ENCODE data around the gene PEX10.

PEX10 gene

DNA sequence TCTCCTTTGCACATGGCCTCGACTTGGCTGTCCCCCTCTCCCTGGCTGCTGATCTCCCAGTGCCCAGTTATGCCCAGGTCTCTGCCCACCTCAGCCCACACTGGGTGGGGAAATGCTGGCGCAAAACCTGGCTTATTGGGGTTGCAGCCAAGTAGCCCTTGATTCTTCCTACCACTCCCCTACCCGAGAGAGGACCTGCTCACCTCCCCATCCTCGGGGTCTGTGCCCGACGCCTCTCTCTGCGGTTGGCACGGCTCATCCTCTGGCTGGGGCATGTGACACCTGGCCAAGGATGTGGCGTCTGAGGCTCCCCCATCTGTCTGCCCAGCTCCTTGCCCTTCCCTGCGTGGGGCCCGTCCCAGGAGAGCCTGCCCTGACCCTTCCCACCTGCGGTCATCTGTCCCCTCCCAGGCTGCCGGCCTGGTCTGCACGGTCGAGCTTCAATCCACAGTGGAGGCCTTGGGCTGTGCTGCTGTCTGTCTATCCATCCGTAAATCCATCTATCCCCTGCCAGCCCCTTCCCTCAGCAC, 6.5 kb upstream of the PEX10 start:
- DNase-seq = no peak

DNA sequence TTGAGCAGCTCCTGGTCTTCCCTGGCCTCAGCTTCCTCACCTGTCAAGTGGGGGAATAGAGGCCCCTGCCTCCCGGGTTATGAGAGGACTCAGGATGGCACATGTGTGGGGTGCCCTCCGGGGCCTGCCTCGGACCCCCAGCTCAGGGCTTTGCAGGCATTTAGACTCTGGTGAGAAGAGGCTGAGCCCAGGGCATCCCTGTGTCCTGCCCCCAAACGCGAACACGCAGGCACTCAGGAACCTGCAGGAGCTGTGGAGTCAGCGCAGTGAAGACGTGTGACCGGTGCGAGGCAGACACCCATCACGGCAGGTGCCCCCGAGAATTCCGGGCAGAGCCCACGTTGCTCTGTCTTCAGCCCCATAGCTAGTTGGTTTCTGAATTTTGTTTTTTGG, 5.5 kb upstream of the PEX10 start:
- DNase-seq = no peak

DNA sequence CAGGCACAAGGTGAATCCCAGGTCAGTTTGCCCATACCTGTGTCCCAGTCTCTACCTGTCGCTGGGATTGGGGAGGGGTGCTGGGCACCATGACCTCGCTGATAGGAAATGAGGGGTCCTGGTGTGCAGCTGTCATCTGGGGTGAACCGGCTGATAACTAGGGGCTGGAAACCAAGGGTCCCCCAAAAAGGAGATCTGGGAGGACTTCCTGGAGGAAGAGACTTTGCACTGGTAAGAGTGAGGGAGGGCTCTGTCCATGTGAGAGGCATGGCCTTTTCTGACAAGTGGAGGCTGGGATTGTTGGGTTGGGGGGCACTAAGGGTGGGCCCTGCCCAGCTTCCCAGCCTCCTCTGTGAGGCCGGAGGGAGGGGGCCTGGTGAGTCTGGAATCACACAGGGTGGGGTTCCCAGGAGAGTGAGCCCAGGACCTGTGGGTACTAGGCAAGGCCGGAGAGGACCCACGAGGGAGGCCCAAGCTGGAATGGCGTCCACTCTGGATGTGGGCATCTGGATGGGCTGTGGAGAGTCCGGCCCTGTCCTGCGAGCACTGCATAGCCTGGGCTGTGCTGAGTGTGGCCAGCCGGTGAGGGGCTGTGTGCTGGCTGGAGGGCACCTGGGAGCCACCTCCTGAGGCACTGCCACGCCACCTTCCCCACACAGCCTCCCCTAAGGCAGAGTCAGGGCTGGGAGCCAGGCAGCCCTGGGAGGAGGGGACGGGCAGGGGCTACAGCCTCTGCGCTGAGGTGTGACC, 4.9 kb upstream of the PEX10 start:
- no peak for DNase-seq

DNA sequence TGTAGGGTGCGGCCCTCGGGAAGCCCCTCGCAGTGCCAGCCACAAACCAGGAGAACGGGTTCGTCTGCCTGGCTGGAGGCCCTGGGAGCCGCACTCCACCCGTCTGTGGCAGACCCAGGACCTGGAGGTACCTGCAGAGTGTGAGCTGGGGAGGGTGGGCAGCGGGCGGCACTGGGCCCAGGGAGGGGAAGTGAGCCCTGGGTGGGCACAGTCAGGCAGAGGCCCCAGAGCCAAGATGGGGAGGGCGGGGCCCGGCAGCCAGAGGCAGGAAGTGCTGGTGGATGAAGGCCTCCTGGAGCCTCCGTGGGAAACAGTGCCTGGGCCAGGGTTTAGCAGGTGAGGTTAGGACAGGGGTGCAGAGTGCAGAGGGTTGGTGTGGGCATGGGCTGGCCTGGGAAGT, 4.0 kb upstream of the PEX10 start:
- no peak for DNase-seq

DNA sequence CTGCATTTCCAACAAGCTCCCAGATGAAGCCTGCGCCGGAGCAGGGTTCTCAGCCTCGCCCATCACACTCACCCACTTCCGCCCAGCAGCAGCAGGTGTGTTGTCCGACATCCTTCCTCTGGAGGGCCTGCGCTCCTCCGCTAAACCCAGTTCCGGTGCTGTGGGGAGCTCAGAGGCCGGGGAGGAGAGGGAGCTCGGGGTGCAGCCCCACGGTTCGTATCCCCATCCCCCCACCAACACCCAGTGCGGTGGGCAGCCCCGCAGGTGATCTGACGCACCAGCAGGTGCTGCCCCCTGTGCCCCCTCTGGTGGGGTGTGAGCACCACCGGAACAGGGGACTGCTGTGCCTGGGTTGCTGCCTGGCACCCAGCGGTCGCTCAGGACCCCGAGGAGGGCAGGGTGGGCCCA, 3.4 kb upstream of the PEX10 start:
- no peak for DNase-seq

DNA sequence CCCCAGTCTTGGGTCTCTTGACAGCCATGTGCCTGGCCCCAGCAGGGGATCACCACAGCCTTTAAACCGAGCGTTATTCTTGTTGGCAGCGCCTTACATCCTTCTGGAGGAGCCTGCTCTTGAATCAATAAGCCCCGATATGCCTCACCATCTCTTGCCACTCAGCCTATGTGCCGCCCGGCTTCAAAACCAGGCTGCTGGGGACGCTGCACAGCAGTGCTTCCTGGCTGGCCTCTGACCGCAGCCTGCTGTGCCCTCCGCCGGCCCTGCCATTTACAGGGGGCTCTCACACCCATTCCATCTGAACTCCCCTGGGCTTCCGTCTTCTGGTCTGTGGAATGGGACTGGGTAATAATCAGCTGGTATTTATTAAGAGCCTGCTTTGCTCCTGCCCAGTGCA, 3.0 kb upstream of the PEX10 start:
- no peak for DNase-seq

DNA sequence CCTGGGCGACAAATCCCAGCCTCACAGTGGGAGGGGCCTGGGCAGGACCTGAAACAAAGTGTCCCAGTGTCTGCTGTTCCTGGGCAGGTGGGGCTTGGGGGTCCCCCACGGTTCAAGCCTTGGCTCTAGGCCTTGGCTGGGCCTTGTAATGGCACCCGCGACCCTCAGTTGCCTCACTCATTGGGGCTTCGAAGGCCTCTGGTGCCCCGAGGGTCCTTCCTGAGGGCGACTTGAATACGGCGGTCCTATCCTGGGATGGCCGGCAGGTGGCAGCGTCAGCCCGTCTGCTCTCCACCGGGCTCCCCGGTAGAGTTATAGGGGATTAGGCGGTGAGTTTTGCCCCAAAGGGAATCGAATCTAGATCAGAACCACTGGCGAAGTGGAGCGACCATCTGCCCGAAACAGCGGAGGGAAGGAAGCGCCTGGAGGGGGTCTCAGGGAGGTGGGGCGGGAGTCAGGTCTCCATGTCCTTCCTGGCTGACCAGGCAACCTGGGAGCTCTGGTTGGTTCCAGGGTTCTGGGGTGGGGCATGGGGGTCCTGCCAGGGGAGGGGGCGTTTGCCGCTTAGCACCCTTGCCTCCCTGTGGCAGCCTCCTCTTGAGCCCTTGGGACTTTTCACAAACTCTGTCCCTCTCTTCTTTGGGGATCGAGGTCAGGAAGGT, 2.1 kb upstream of the PEX10 start:
- DNase-seq = peak; percentile 65

DNA sequence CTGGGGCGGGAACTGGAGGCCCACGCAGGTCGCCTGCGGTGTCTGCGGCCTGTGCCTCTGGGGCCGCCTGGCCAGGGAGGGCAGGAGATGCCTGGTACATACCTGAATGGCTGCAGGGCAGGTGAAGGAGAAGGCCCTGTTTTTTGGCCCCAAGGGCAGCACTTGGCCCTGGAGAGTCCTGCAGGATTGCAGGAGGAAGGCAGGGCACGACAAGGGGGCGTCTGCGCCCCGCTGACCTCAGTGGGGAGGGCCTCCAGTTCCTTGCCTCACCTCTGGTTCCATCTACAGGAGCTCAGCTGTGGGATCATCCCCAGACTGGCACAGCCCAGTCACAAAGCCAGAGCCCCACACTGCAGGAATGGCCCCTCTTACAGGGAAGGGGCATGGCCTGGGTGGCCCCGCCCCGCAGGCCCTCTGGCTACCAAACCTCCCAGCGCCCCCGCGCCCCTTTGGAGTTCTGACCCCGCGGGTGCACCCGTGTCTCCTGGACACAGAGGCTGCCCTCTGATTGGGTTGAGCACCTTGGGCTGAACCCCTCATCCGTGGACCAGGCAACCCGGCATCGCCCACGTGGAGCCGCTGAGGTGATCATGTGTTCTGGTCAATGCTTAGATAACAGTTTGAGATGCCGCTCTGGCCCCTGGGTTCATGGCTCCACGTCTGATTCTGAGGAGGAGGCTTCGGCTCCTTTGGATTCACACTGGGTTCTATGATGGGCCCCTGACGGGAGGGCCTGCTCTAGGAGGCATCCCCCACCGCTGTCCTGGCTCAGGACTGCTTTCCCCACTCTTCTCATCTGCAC, 1.3 kb upstream of the PEX10 start:
- DNase-seq = no peak

DNA sequence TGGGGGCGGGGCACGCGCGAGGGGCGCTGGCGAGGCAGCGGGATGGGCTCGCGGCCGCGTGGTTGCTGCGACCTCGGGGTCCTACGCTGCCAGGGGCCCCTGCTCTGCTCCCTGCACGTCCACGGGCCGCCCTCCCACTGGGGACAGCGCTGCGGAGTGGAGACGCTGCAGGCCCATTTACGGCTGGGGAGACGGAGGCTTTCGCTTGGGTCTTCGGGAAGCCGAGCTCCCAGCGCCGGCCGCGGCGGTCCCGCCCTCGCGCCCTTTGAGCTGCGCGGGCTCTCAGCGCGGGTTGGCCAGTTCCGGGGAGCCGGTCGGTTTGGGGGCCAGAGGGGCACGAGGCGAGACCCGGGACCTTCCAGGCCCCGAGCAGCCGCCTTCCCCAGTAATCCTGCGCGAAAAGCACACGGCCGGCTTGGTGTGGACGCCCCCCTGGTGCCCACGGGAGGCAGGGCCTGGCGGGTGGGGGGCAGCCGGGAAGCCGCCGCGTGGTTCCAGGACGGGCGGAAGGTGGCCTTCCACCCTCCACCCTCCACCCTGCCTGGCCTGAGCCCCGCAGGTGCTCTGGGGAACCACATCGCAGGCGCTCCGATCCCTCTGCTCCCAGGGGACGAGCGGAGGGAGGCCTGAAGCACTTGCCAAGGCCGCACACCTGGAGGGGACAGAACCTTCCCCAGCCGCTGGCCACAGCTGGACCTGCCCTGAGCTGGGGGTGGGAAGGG, 570 bp upstream of the PEX10 start:
- peak; percentile 53 for DNase-seq

DNA sequence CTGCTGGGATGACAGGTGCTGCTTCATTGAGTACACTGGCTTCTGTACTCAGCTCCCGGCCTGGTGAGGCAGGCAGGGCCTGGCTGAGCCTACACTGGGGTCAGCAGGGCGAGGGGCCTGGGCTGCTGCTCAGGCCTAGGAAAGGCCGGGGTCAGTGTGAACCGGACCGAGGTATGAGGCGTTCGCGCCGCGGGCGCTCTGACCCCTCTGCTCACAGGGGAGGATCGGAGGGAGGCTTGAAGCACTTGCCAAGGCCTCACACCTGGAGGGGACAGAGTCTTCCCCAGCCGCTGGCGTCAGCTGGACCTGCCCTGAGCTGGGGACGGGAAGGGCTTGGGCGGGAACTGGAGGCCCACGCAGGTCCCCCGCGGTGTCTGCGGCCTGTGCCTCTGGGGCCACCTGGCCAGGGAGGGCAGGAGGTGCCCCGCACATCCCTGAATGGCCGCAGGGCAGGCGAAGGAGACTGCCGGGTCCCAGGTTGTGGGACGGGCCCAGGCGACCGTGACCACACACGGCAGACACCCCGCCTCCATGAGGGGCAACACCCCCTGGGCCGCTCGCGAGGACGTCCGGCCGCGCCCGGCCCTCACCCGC, 466 bp downstream of the PEX10 start:
- DNase-seq = no peak

DNA sequence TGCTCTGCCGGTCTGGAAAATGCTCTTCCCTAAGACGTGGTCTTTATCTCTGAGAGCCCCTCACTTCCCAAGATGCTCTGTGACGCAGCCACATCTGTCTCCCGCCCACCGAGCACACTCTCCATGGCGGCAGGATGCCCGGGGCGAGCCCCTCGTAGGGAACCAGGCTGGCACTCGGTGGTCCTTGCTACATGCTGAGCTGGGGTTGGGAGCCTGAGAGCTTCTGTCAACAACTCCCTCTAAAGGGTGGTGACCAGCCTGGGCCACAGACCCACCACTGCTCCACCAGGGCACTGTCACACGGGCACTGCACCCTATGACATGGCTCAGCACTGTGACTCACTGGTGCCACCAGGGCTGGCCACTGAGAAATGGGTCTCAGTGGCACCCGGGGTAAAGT, 2.6 kb downstream of the PEX10 start:
- no peak for DNase-seq

DNA sequence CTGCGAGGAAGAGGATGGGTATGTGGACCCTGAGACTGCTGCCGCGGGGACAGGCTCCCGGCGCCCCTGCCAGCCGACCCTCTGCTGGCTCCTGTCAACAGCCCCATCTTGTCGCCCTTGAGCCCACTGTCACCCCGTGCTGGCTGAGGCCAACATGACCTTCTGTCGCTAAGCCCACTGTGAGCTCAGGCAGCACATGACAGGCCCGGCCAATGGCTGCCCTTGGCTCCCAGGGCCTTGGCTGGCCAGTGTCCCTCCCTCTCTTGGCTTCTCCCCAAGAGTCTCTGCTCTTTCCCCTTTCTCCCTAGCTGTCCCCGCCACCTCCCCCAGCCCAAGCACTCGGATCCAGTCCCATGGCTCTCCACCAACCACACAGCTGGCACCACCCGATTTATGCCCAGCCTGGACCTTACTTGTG, 3.5 kb downstream of the PEX10 start:
- no peak for DNase-seq

DNA sequence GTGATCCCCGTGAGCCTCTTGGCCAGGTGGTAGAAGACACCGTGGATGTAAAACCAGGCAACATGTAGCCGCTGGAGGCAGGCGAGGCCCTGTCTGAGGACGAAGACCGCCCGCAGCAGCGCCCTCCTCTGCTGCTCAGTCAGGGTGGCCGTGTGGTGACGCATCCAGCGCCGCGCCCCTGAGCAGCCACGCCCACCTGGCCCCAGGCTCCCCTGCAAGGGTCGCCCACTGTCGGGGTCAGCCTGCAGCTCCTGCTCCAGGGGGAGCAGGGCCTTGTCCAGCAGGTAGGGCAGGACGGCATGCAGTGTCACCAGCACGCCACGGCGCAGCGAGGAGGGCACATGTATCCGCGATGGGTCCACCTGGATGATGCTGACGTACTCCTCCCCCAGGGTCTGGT, 3.9 kb downstream of the PEX10 start:
- no peak for DNase-seq

DNA sequence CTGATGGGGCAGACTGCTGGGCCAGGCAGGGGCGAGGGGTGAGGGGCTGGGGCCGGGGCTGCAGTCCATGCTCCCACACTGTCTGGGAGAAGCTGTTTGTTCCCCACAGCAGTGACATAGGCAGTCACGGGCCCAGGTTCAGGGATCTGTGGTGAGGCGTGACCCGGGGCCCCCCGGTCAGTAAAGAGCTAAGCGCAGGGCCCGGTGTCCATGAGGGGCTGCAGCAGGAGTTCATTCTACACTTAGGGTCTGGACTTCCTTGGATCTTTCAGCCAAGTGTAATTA, 4.4 kb downstream of the PEX10 start:
- DNase-seq = no peak

DNA sequence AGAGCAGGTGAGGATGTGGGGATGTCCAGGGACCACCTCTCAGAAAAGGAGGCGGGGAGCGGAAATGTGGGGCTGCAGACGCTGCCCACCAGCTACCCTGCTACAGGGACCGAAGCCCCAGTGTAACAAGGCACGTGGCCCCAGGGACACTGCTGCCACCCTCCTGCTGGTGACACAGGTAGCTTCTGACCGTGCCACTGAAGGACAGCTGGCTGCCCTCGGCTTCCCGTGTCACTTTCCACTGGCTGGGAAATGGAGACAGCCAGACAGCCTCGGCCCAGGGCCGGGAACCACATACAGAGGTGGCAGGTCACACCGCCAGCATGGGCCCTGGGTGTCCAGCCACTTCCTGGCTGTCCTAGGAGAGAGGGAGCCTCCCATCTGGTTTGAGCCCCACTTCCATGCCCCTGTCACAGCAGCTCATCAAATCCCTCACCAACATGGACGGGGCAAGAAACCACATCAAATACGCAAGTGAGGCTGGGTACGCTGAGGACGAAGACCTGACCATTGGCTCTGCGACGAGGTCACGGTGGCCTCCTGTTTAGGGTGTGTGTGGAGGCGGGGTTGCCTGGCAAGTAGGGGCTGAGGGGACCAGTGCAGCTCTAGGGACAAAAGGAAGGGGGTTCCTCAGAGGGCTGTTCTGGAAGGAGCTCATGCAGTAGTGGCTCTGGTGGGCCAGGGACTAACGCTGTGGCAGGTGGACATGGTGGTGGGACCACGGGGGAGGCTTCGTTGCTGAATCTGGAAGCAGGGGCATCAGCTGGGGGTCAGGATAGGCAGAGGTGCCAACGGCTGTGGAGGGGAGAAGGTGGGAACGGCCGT, 5.0 kb downstream of the PEX10 start:
- no peak for DNase-seq

DNA sequence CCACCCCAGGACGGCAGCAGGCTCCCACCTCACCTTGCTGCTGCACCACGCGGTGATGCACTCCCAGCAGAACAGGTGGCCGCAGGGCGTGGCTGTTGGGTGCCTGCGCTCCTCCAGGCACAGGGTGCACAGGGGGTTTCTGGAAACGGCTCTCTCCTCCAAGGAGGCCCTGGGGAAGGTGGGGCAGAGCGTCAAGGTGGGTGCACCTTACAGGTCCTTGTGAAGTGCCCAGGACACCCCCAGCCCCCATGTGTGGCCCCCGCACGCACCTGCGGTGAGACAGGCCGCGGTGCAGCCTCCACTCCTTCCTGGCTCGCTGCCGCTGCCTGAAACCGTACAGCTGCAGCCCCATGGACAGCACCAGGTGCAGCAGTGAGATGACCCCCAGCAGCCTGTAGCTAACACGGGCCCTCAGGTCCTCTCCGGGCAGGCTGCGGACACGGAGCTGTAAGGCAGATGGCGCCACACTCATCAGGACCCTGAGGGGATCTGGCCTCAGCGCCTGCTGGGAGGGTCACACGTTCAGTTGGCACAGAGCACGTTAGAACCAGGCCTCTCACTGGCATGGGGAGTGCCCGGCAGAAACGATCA, 5.8 kb downstream of the PEX10 start:
- peak; percentile 40 for DNase-seq

DNA sequence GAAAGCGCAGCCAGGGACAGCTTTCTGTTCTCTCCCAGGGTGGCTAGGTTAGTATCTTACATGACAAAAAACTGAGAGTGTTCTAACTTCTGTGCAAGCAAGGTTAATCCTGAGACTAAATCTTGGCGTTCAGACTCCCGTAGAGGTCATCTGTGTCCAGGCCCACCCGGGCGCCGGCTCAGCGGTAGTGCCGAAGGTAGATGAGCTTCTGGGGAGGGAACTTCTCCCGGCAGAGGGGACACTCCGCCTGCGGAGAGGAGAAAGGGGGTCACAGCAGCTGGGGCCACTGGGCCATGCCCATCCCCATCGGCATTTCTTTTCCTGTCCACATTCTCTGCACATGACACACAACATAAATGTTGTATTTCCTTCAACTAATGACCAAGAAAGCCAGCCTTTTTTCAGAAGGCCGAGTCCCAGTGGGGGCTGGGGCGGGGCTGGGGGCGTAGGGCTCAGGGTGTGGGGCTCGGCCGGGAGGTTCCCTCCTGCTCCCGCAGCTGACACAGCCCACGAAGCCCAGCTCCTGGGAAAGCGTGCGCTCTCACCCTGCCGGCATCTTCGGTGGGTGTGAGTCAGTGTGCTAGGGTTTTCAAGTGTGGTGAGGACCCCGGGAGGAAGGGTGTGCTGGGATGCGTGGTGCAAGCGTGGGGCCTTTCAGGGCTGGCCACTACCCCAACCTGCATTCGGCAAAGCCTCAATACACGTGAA, 6.6 kb downstream of the PEX10 start:
- DNase-seq = no peak

DNA sequence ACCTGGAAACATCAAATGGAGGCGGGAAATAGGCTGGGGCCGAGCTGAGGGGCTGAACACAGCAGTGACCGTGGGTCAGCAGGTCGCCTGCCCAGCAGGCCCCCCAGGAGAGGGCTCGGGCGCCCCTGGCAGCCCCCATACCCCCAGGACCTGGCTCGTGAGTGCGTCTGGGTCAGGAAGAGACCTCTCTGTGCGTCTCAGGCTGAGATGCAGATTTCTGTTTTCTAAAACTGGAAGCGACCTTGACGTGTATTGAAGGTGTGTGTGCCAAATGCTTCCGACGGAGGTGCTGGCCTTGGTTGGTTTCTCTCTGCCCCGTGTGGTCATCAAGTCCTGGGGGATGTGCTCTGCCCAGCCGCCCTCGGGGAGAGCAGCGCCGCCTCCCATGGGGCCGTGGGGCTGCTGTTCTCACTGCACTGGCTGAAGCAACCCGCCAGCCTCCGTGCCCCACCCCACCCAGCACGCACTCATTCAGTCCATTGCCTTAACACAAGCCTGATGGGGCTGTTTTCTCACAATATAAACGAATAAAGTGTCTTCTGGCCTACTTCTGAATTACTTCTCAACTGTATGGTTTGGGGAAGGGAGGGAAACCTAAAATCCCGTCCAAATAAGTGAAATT, 7.4 kb downstream of the PEX10 start:
- DNase-seq = no peak

DNA sequence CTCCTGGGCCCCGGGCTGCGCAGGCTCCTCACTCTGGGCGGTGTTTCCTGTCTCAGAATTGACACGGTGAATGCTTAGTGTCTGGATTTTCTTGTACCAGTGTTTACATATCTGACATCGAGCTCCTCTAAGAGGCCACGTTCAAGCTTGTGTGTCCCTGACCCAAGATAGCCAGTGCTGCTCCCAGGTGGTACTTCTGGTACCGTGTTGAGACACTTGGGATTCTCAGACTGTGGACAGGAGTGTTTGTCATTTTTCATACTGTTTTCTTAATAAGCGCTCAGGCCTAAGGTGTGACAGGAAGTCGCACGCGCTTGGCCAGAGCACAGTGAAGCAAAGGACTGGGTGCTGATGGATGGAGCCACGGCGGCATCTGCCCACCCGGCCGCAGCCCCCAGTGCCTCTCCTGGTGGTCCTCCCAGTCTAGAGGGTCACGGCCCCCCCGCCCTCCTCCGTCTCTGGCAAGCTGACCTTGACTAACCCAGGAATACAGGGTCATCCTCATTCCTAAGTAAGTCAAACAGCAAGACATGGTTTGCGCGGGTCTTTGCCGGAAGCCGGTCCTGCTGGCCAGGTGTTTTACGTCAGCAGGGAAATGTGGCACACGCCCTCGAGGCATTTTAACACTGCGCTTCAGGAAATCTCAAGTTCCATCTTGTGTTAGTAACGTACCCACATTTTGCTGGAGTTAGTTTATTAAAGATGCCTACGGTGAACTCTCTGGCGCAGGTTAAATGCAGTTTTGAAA, 8.0 kb downstream of the PEX10 start:
- DNase-seq = no peak

DNA sequence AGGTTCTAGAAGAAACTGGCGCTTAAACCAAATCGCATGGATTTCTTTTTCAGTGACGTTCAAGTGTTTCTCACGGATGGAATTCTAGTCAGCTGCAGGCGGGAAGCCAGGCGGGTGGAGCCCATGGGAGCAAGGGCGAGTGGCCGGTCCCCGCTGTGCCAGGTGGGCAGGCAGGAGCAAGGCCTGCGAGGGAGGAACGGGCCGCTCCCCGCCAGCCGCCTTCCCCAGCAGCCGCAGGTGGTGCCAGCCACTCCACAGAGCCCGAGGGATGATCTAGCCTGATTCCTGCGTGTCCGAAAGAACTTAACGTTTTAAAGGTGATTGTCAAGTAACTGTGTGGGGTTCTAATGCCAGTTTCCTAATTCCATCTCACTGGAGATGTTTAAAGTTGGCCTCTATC, 9.1 kb downstream of the PEX10 start:
- DNase-seq = no peak
